ENCODE measurements around the gene TAF6L. TPM values are rescaled to one million over a fixed set of nuclear protein-coding genes. Genes with fewer than 3 reads are reported as not detected.
"Not testable (repeated sequence)": the region's sequence is repeated elsewhere in the genome, so short reads cannot be mapped to it uniquely, and the experiment has no call there.

The TAF6L gene
- polyA plus RNA-seq, 12 donors: 11.8 to 67.7 (median 14.6) TPM; not detected in 1

GRCh38 chr11:62804310-62805075, 33.3 kb downstream of the TAF6L start:
- DNase-seq: peak; percentile 18

DNA sequence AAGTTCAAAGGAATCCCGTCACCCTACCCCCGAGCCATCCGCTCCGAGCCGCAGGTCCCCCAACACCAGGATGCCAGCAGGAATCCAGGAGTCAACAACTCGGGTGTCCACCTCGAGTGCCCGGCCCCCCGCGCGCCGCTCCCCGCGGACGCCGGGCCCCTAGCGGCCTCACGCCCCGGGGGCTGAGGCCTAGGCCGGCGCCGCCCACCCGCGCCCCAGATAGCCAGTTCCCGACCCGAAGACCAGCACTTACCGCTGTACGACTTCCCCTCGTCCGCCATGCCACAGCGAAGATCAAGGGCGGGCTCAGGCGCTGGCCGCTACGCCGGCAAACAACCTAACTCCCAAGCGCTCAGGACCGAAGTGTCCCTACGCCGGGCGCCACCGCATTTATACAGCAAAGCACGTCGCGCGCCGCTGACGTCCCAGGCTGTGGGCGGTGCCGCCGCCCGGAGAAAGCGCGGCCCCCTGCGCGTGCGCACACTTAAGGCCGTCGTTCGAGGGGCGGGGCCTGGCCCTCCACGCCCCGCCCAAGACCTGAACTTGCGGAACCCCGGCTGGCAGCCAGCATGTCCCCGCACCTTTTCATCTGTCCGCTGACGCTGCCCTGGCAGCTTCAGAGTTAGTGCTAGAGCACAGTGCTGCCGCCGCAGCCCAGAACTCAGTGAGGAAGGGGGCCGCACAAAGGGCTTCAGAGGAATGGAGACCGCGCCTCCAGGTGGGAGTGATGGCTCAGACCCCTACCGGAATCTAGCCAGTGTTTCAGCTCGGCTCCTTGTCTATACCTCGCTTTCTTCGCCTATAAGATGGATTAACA, 34.1 kb downstream of the TAF6L start, which contains the start of gene NXF1:
Gene NXF1, minus strand, starts transcription at position 365 of the 817 bp plus-strand sequence. Its CDS starts 84 bp downstream, at position 281.
- peak; percentile 97 for DNase-seq

GRCh38 chr11:62805961-62806441, 34.8 kb downstream of the TAF6L start:
- no peak for DNase-seq

- no peak for DNase-seq
Observed at GRCh38 chr11:62806611-62807121, 35.5 kb downstream of the TAF6L start.

DNA sequence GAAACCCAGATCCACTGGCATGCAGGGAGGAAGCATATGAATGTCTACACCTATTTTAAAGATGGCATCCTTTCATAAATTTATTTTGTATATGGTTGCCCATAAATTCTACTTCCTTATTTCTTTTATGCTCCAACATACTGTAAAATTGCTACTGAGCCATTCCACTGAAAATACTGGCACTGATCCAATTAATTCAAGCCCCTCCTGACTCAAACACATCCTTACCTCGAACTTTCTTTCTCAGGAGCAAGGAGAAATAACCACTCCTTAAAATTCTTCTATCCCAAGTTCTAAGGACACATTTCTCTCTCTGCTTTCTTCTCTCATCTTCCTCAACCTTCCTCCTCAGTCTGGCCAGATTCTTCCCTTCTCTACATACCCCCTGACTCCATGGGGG, 39.6 kb downstream of the TAF6L start:
- no peak for DNase-seq

- no peak for DNase-seq
Observed at GRCh38 chr11:62811659-62812058, 40.5 kb downstream of the TAF6L start.

- no peak for DNase-seq
Observed at GRCh38 chr11:62816557-62816956, 45.4 kb downstream of the TAF6L start.

DNA sequence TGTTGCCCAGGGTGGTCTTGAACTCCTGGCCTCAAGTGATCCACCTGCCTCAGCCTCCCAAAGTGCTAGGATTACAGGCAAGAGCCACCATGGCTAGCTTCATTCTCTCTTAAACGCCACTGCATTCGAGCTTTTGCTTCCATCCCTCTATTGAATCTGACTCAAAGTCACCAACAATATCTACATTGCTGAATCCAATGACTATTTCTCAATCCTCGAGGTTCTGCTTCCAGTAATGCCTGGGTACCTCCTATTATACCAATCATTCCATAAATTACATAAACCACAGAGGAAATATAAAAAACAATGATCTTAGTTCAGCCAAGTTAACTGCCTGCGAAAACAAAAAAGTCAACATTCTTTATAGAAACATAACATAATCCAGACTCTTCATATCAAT, 45.9 kb downstream of the TAF6L start:
- DNase-seq: no peak

DNA sequence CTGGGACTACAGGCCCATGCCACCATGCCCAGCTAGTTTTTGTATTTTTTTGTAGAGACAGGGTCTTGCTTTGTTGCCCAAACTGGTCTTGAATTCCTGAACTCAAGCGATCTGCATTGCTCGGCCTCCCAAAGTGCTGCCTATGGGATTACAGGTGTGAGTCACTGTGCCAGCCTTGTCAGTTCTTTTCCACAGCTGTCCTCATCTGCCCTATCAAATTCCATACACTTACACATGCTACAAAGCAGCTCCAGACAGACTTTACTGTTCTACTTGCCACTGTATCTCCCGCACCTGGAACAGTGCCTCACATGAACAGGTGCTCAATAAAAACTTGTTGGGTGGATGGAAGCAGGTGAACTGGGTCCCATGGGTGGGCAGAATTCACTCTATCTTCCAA, 52.5 kb downstream of the TAF6L start:
- DNase-seq: no peak

DNA sequence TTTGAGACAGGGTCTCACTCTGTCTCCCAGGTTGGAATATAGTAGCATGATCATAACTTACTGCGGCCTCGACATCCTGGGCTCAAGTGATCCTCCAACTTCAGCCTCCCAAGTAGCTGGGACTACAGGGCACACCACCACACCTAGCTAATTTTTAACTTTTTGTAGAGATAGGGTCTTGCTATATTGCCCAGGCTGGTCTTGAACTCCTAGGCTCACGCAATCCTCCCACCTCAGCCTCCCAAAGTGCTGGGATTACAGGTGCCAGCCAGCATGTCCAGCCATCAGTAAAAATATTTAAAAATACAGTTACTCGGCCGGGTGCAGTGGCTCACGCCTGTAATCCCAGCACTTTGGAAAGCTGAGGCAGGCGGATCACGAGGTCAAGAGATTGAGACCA, 56.9 kb downstream of the TAF6L start:
- DNase-seq: not testable (repeated sequence)

DNA sequence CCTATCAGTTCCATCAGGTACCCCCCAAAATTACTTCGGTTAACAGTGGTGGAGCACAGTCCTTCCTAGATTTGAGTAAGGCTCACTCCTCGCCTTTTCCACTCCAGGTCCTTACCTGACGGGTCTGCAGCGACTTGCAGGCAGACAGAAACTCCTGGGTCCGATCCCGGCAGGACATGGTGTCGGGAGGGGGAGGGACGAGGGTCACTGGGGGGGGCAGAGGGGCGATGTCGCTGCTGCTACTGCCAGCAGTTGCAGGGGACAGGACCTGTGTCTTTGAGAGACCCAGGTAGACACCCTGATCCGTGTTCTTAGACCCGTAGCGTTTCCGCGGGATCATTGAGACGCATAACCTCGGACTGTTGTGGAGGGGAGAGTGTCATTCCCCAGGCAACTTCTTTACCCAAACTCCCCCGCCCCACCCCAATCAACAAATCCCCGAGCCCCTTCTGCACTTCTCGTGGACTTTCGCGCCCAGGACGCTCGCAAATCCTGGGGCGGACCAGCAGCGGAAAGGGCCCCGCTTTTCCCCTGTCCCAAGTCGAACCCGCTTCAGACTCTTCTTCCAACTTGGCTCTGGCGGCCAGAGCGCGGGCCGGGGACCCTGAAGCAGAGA, 59.8 kb downstream of the TAF6L start:
- no peak for DNase-seq

- DNase-seq: peak; percentile 100
Observed at GRCh38 chr11:62831520-62832335, 60.5 kb downstream of the TAF6L start, which contains the start of gene STX5. STX5 (minus strand) TSS chr11:62832051; CDS start chr11:62831243, 808 bp downstream.

DNA sequence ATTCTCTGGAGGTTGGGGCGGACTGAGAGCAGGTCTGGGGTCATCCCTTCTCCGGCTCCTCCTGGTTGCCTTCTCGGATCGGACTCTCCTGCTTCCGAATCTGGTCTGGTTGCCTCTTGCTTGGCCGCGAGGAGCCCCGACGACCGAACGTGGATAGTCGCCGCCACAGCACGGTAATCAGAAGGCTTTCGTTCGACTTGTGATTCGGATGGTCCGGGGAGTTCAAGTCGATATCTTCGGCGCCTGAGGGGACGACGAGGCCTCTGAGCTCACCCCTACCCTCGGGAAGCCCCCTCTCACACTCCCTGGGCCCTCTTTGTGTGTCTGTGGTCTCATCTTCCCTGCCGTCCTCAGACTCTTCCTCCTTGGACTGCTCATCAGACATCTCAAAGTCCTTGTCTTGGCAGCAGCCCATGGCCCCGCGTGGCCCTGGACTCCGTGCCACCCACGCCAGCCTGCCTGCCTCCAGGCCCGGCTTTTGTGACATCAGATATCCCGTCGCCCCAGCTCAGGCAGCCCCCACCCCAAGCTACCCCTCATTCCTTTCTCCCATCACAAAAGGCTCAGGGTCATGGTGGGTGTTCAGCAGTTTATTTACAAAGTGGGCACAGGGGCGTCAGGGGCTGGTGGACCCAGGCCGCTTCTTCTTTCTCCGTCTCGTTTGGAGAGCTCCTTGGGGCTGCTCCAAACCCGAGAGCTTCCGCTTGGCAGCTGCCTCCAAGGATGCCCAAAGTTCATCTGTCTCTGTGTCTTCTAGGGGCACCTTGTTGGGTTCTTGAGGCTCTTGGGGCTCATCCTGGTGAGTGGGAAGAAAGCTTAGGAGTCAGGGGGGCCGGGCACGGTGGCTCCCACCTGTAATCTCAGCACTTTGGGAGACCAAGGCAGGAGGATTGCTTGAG, 61.4 kb downstream of the TAF6L start, which contains the start of gene TEX54:
Gene TEX54, minus strand, starts transcription at position 506 of the 899 bp plus-strand sequence.
- DNase-seq: peak; percentile 40

GRCh38 chr11:62835336-62835735, 64.1 kb downstream of the TAF6L start:
- DNase-seq: no peak

Other genes with a start within 250 kb of the TAF6L start
- gene AHNAK, start 224.6 kb upstream of the TAF6L start, polyA plus RNA-seq (ENCODE audit: insufficient read length in 12 of 12): 100 to 1,000 TPM; 101 to 395 (median 301) TPM
- gene EEF1G, start 197.5 kb upstream of the TAF6L start, polyA plus RNA-seq (ENCODE audit: insufficient read length in 12 of 12): 1,000 to 10,000 TPM in 11 of 12 donors, 100 to 1,000 TPM in 1; 357 to 3,515 (median 3,174) TPM
- gene TUT1, start 179.9 kb upstream of the TAF6L start, polyA plus RNA-seq (ENCODE audit: insufficient read length in 12 of 12): 10 to 100 TPM in 10 of 12 donors, 1 to 10 TPM in 1, not detected in 1; 7.8 to 17.4 (median 14.4) TPM
- gene MTA2, start 169.5 kb upstream of the TAF6L start, polyA plus RNA-seq (ENCODE audit: insufficient read length in 12 of 12): 100 to 1,000 TPM in 1 of 12 donors, 10 to 100 TPM in 11; 29.1 to 168 (median 45.1) TPM
- 10 to 100 TPM in 11 of 12 donors, not detected in 1; 12.1 to 35.5 (median 16.2) TPM for gene EML3, start 158.6 kb upstream of the TAF6L start, polyA plus RNA-seq (ENCODE audit: insufficient read length in 12 of 12)
- gene ROM1, start 158.1 kb upstream of the TAF6L start, polyA plus RNA-seq (ENCODE audit: insufficient read length in 12 of 12): 1 to 10 TPM in 9 of 12 donors, under 1 TPM in 1, not detected in 2; 0.87 to 3.2 (median 1.6) TPM
- 10 to 100 TPM in 11 of 12 donors, not detected in 1; 13.2 to 40.2 (median 15.7) TPM for gene B3GAT3, start 149.4 kb upstream of the TAF6L start, polyA plus RNA-seq (ENCODE audit: insufficient read length in 12 of 12)
- gene GANAB, start 124.8 kb upstream of the TAF6L start, polyA plus RNA-seq (ENCODE audit: insufficient read length in 12 of 12): 100 to 1,000 TPM; 131 to 283 (median 176) TPM
- gene INTS5, start 118.1 kb upstream of the TAF6L start, polyA plus RNA-seq (ENCODE audit: insufficient read length in 12 of 12): 10 to 100 TPM in 7 of 12 donors, 1 to 10 TPM in 4, not detected in 1; 8.0 to 13.0 (median 10.7) TPM
- gene C11orf98, start 106.2 kb upstream of the TAF6L start, polyA plus RNA-seq (ENCODE audit: insufficient read length in 12 of 12): 10 to 100 TPM in 11 of 12 donors, not detected in 1; 27.4 to 66.5 (median 34.9) TPM
- gene CSKMT, start 106.1 kb upstream of the TAF6L start, polyA plus RNA-seq (ENCODE audit: insufficient read length in 12 of 12): 1 to 10 TPM in 10 of 12 donors, not detected in 2; 2.3 to 3.6 (median 2.8) TPM
- 1 to 10 TPM in 10 of 12 donors, not detected in 2; 4.2 to 6.5 (median 4.7) TPM for gene UQCC3, start 99.7 kb upstream of the TAF6L start, polyA plus RNA-seq (ENCODE audit: insufficient read length in 12 of 12)
- 1 to 10 TPM in 11 of 12 donors, not detected in 1; 3.3 to 9.5 (median 6.4) TPM for gene LBHD1, start 99.1 kb upstream of the TAF6L start, polyA plus RNA-seq (ENCODE audit: insufficient read length in 12 of 12)
- gene UBXN1, start 92.3 kb upstream of the TAF6L start, polyA plus RNA-seq (ENCODE audit: insufficient read length in 12 of 12): 100 to 1,000 TPM in 11 of 12 donors, not detected in 1; 110 to 172 (median 124) TPM
- gene LRRN4CL, start 81.9 kb upstream of the TAF6L start, polyA plus RNA-seq (ENCODE audit: insufficient read length in 12 of 12): 10 to 100 TPM in 11 of 12 donors, not detected in 1; 13.6 to 31.1 (median 17.5) TPM
- 10 to 100 TPM in 11 of 12 donors, not detected in 1; 16.3 to 71.7 (median 23.7) TPM for gene BSCL2, start 64.0 kb upstream of the TAF6L start, polyA plus RNA-seq (ENCODE audit: insufficient read length in 12 of 12)
- gene GNG3, start 63.7 kb upstream of the TAF6L start, polyA plus RNA-seq (ENCODE audit: insufficient read length in 12 of 12): 1 to 10 TPM in 1 of 12 donors, under 1 TPM in 8, not detected in 3; 0.34 to 1.2 (median 0.70) TPM
- 10 to 100 TPM in 11 of 12 donors, not detected in 1; 40.6 to 57.1 (median 49.4) TPM for gene HNRNPUL2, start 43.9 kb upstream of the TAF6L start, polyA plus RNA-seq (ENCODE audit: insufficient read length in 12 of 12)
- gene TTC9C, start 42.9 kb upstream of the TAF6L start, polyA plus RNA-seq (ENCODE audit: insufficient read length in 12 of 12): 10 to 100 TPM in 11 of 12 donors, not detected in 1; 26.5 to 59.9 (median 30.2) TPM
- 1 to 10 TPM in 10 of 12 donors, not detected in 2; 3.1 to 5.1 (median 4.2) TPM for gene ZBTB3, start 17.2 kb upstream of the TAF6L start, polyA plus RNA-seq (ENCODE audit: insufficient read length in 12 of 12)
- 100 to 1,000 TPM in 2 of 12 donors, 10 to 100 TPM in 9, not detected in 1; 60.7 to 102 (median 88.3) TPM for gene POLR2G, start 9.8 kb upstream of the TAF6L start, polyA plus RNA-seq (ENCODE audit: insufficient read length in 12 of 12)
- 10 to 100 TPM in 11 of 12 donors, not detected in 1; 25.7 to 41.4 (median 28.8) TPM for gene TMEM179B, start 16.0 kb downstream of the TAF6L start, polyA plus RNA-seq (ENCODE audit: insufficient read length in 12 of 12)
- 10 to 100 TPM in 10 of 12 donors, not detected in 2; 11.9 to 16.9 (median 15.1) TPM for gene TMEM223, start 20.6 kb downstream of the TAF6L start, polyA plus RNA-seq (ENCODE audit: insufficient read length in 12 of 12)
- gene NXF1, start 34.0 kb downstream of the TAF6L start, polyA plus RNA-seq (ENCODE audit: insufficient read length in 12 of 12): 100 to 1,000 TPM in 1 of 12 donors, 10 to 100 TPM in 10, not detected in 1; 55.0 to 132 (median 69.9) TPM
- gene STX5, start 60.7 kb downstream of the TAF6L start, polyA plus RNA-seq (ENCODE audit: insufficient read length in 12 of 12): 10 to 100 TPM in 11 of 12 donors, not detected in 1; 29.8 to 50.9 (median 34.3) TPM
- gene TEX54, start 61.4 kb downstream of the TAF6L start, polyA plus RNA-seq (ENCODE audit: insufficient read length in 12 of 12): under 1 TPM in 2 of 12 donors, not detected in 10; 0.42 to 0.80 TPM
- gene WDR74, start 68.2 kb downstream of the TAF6L start, polyA plus RNA-seq (ENCODE audit: insufficient read length in 12 of 12): 10 to 100 TPM in 11 of 12 donors, not detected in 1; 19.1 to 36.6 (median 30.7) TPM
- 100 to 1,000 TPM in 1 of 12 donors, 10 to 100 TPM in 10, not detected in 1; 32.8 to 132 (median 44.9) TPM for gene SLC3A2, start 109.5 kb downstream of the TAF6L start, polyA plus RNA-seq (ENCODE audit: insufficient read length in 12 of 12)
- 1 to 10 TPM in 1 of 12 donors, under 1 TPM in 2, not detected in 9; 0.08 to 1.1 (median 0.48) TPM for gene CHRM1, start 150.0 kb downstream of the TAF6L start, polyA plus RNA-seq (ENCODE audit: insufficient read length in 12 of 12)
- gene SLC22A6, start 213.6 kb downstream of the TAF6L start, polyA plus RNA-seq (ENCODE audit: insufficient read length in 12 of 12): under 1 TPM in 3 of 12 donors, not detected in 9; 0.11 to 0.27 (median 0.15) TPM
- gene SLC22A8, start 244.4 kb downstream of the TAF6L start, polyA plus RNA-seq (ENCODE audit: insufficient read length in 12 of 12): under 1 TPM in 2 of 12 donors, not detected in 10; 0.18 to 0.56 TPM

Measured in muscle of arm (tissue), 12 donors.